Fibroblast of the aortic adventitia (primary cell): Measurements from ENCODE around the gene TKTL2. TPM values are rescaled to one million over a fixed set of nuclear protein-coding genes. Genes with fewer than 3 reads are reported as not detected.
"Not testable (repeated sequence)": the region's sequence is repeated elsewhere in the genome, so short reads cannot be mapped to it uniquely, and the experiment has no call there.

Source experiments
- DNase-seq: peaks from one replicate; pipeline ENCODE4 v3.0.0-alpha.2; 2010; ENCODE audit warnings: low read depth
- H3K4me3 ChIP-seq: 2 replicates; pipeline ENCODE4 v1.5.1; 2011; ENCODE audit warnings: low read depth, mild to moderate bottlenecking, control low read depth, low read length, moderate library complexity
- CTCF ChIP-seq: IDR thresholded peaks from 2 replicates; pipeline ENCODE4 v1.5.1; 2011; ENCODE audit warnings: mild to moderate bottlenecking, low read length, control low read depth, inconsistent platforms; ENCODE audit not compliant: insufficient read depth
- total RNA-seq: library from RNA; depleted of rRNA; stranded (reverse); fragments of >200 nt; gene quantifications from 2 replicates; pipeline ENCODE4 v1.2.3, GENCODE V29; 2012; ENCODE audit warnings: low replicate concordance

The TKTL2 gene
- total RNA-seq, 1 donor = not detected

- TF ChIP-seq CTCF = no peak
- no peak overlapping the region for H3K4me3 ChIP-seq
- no peak for DNase-seq
Measured at GRCh38 chr4:163462556-163462955, 11.0 kb downstream of the TKTL2 start.

- no peak for DNase-seq
- TF ChIP-seq CTCF = no peak
- no peak overlapping the region for H3K4me3 ChIP-seq
Measured at GRCh38 chr4:163448540-163449203, 24.9 kb downstream of the TKTL2 start.

DNA sequence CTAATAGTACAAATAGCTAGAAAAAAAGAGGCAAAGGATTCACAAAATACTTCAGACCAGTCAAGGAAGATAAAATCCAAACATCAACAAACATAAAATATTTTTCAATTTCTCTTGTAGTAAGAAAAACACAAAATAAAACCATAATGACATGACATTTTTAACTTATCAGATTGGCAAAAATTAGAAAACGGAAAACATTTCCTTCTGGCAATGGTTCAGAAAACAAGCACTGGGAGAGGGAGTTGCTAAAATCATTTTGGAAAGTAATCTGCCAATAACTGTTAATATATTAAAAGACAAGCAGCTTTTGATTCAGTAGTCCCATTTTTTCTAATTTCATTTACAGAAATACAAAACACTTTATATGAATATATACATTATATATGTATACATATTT, 26.1 kb downstream of the TKTL2 start:
- peak; percentile 6 for DNase-seq
- no peak for TF ChIP-seq CTCF
- no peak overlapping the region for H3K4me3 ChIP-seq

- not testable (repeated sequence) for H3K4me3 ChIP-seq, DNase-seq
Measured at GRCh38 chr4:163447023-163447422, 26.5 kb downstream of the TKTL2 start.

DNA sequence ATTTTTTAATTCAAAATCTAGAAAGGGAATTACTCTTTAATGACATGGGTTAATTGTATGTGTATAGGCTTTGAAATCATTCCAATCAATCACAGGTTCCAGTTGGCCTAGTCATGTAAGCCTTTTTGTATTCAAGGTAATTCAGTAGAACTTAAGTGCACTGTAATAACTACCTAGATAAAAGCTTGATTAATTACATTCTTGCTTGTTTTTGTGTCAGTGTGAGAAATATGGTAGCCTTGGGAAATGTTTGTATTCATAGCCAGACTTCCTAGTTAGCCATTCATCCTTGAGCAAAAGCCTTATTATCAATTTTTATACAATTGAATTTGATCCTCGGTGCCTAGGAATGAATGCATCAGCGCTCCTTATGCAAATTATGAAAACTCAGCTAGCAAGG, 33.5 kb downstream of the TKTL2 start:
- H3K4me3 ChIP-seq = no peak overlapping the region
- no peak for TF ChIP-seq CTCF
- no peak for DNase-seq

Other genes with a start within 250 kb of the TKTL2 start
- 0.09 and 1.1 TPM in 2 replicates for gene NPY1R, start 141.2 kb downstream of the TKTL2 start, total RNA-seq
- not detected in 2 replicates for gene NPY5R, start 129.9 kb downstream of the TKTL2 start, total RNA-seq
- 23.1 and 40.2 TPM in 2 replicates for gene TMA16, start 20.9 kb upstream of the TKTL2 start, total RNA-seq